K562 (cell line): ENCODE data around the gene OR8H2. TPM values are rescaled to one million over a fixed set of nuclear protein-coding genes. Genes with fewer than 3 reads are reported as not detected.
"Not testable (repeated sequence)": the region's sequence is repeated elsewhere in the genome, so short reads cannot be mapped to it uniquely, and the experiment has no call there.

Source experiments
- ATAC-seq: fragments of 200-7000 bp; cut with Tn5 transposase; 3 replicates; pipeline ENCODE4 v1.9.1; 2020; ENCODE audit warnings: moderate library complexity
- BruUV-seq: library from RNA; stranded (reverse); fragments of 400-500 nt; replicated peaks from 2 replicates; lab custom pipeline; 2021; lab: Mats Ljungman, UMichigan
- CTCF ChIA-PET: fragments of 300-600 bp; formaldehyde crosslinking; extraction: SDS; loops from one replicate; lab custom pipeline; 2021; ENCODE audit warnings: low intra/inter-chr PET ratio; lab: Yijun Ruan, JAX
- POLR2A ChIA-PET: fragments of 300-600, 350-650 bp; sonication (Branson Sonifier 250); formaldehyde crosslinking; extraction: SDS; loops from one replicate; lab custom pipeline; 2021; ENCODE audit warnings: antibody characterized with exemption, inconsistent platforms; lab: Yijun Ruan, JAX
- DNase-seq, 4 experiments: peaks; one replicate each; pipeline versions ENCODE4 v3.0.0 to v3.0.0-alpha.2; 2011 to 2018; ENCODE audit warnings: low spot score in 3 of 4, mixed read lengths in 3 of 4; ENCODE audit errors: extremely low read depth in 1 of 4
- FAIRE-seq: peaks from 2 replicates; lab custom pipeline; 2011; peaks lifted over from hg19 to GRCh38; lab: Jason Lieb, UNC
- H2AFZ ChIP-seq: 2 replicates; pipeline ENCODE4 v1.6.0; 2011; ENCODE audit warnings: low read depth, low read length, control low read depth, inconsistent platforms
- H3K27ac ChIP-seq: fragments of 200-600 bp; 3 replicates; pipeline ENCODE4 v1.8.0; 2011; ENCODE audit warnings: low read depth, mild to moderate bottlenecking, control low read depth, inconsistent platforms, low read length, moderate library complexity, mixed read lengths; ENCODE audit errors: extremely low read depth
- H3K27me3 ChIP-seq, 2 experiments: fragments of 300-600 bp in 1 of 2; 2 replicates in 1 of 2; 3 replicates in 1 of 2; pipeline versions ENCODE4 v1.6.0 to v1.8.0; 2011; ENCODE audit warnings: inconsistent platforms in 2 of 2, low read length in 2 of 2, mild to moderate bottlenecking in 1 of 2, mixed read lengths in 1 of 2, moderate library complexity in 1 of 2; ENCODE audit not compliant: control insufficient read depth in 2 of 2, insufficient read depth in 2 of 2
- H3K36me3 ChIP-seq: fragments of 300-600 bp; 3 replicates; pipeline ENCODE4 v1.8.0; 2011; ENCODE audit warnings: mild to moderate bottlenecking, low read length, inconsistent platforms; ENCODE audit not compliant: control insufficient read depth, insufficient read depth
- H3K4me1 ChIP-seq, 2 experiments: fragments of 200-600 bp in 1 of 2; replicated peaks in 1 of 2; 2 replicates in 1 of 2; 3 replicates in 1 of 2; pipeline versions ENCODE4 v1.5.1 to v1.8.0; 2011; ENCODE audit warnings: inconsistent platforms in 2 of 2, low read length in 2 of 2, mild to moderate bottlenecking in 1 of 2, mixed read lengths in 1 of 2, moderate library complexity in 1 of 2; ENCODE audit not compliant: control insufficient read depth in 2 of 2, insufficient read depth in 2 of 2
- H3K4me2 ChIP-seq: 2 replicates; pipeline ENCODE4 v1.6.1; 2011; ENCODE audit warnings: low read length, control low read depth, inconsistent platforms, mixed read lengths; ENCODE audit not compliant: insufficient read depth
- H3K4me3 ChIP-seq: fragments of 200-600 bp; sonication (generic), shearing (Covaris generic); 2 replicates; pipeline ENCODE4 v1.5.1; 2016; ENCODE audit warnings: control low read depth, inconsistent platforms
- H3K79me2 ChIP-seq: fragments of 200-600 bp; 3 replicates; pipeline ENCODE4 v1.8.0; 2011; ENCODE audit warnings: low read length, inconsistent platforms; ENCODE audit not compliant: control insufficient read depth, insufficient read depth
- H3K9ac ChIP-seq, 2 experiments: 2 replicates each; pipeline versions ENCODE4 v1.6.0 to v1.6.1; 2011; ENCODE audit warnings: low read depth in 2 of 2, low read length in 2 of 2, control low read depth in 1 of 2, inconsistent platforms in 1 of 2, mild to moderate bottlenecking in 1 of 2, mixed read lengths in 1 of 2; ENCODE audit not compliant: insufficient read depth in 1 of 2
- H3K9me1 ChIP-seq: one replicate; pipeline ENCODE4 v1.6.0; 2011; ENCODE audit warnings: inconsistent platforms, mild to moderate bottlenecking, low read length, moderate library complexity; ENCODE audit not compliant: control insufficient read depth, insufficient read depth
- H3K9me3 ChIP-seq: replicated peaks from 2 replicates; pipeline ENCODE4 v1.5.1; 2011; ENCODE audit warnings: low read depth, low read length, inconsistent platforms; ENCODE audit not compliant: control insufficient read depth, insufficient read depth
- H4K20me1 ChIP-seq: replicated peaks from 2 replicates; pipeline ENCODE4 v1.6.1; 2011; ENCODE audit warnings: low read length, inconsistent platforms, mixed read lengths; ENCODE audit not compliant: control insufficient read depth, insufficient read depth
- RBM34 ChIP-seq: fragments of 200-400 bp; formaldehyde crosslinking; IDR thresholded peaks from 2 replicates; pipeline ENCODE4 v1.6.1; 2018; ENCODE audit warnings: low read length, borderline replicate concordance; ENCODE audit not compliant: insufficient read depth
- ZNF316 ChIP-seq: fragments of 450-650 bp; IDR thresholded peaks from 2 replicates; pipeline ENCODE4 v1.6.1; 2016
- WGBS: fragments of 100-300 bp; shearing (Covaris generic); methylation state at CpG from one replicate; pipeline ENCODE4 v1.1.6; 2016; ENCODE audit warnings: low coverage, mixed read lengths; ENCODE audit not compliant: insufficient coverage; ENCODE audit errors: missing lambda C conversion rate; 5-methylcytosine and 5-hydroxymethylcytosine counted together
- in situ Hi-C: fragments of 300-500 bp; cut with MboI; formaldehyde crosslinking; loops from 4 replicates; pipeline ENCODE4 v1.15.0; 2018; ENCODE audit warnings: inconsistent platforms, mixed read lengths
- intact Hi-C: fragments of 100-400 bp; cut with micrococcal nuclease; formaldehyde crosslinking; loops from 2 replicates; pipeline ENCODE4 v1.14.2; 2022
- polyA plus RNA-seq, 8 experiments: library from polyadenylated mRNA; depleted of rRNA in 4 of 8; stranded (reverse) in 5 of 8; unstranded in 3 of 8; fragments of >200 nt; fragmentation: Nextera tagmentation in 2 of 8; fragmentation: Illumina TruSeq in 1 of 8; extraction: Ambion mirVana in 2 of 8; extraction: Trizol in 1 of 8; gene quantifications; 2 replicates each; pipeline versions ENCODE4 v1.2.1 to v1.2.3, GENCODE V29; 2011 to 2014; ENCODE audit warnings: inconsistent platforms in 1 of 8, missing spikeins in 1 of 8
- total RNA-seq, 7 experiments: library from RNA; depleted of rRNA in 6 of 7; stranded (reverse); fragments of >200 nt in 6 of 7; fragmentation: Illumina TruSeq in 2 of 7; extraction: Trizol in 2 of 7; gene quantifications; 2 replicates each; pipeline versions ENCODE4 v1.2.1 to v1.2.3, GENCODE V29; 2011 to 2021; ENCODE audit warnings: low replicate concordance in 1 of 7

OR8H2 gene
- total and polyA plus RNA-seq, 9 of the 15 experiments (the other 6 are each of a cell fraction or from before 2014, with no cell fraction given), result not detected

- no peaks in the 10 kb centered on the region for H4K20me1 ChIP-seq
- H3K9ac ChIP-seq, result no peak within 1 kb of the TSS
- H3K36me3 ChIP-seq, result no peaks in the 10 kb centered on the region
- BruUV-seq, result no TSS peak
- no peak within 1 kb of the TSS for H3K27ac ChIP-seq
- POLR2A ChIA-PET, result no interaction called here
- H3K27me3 ChIP-seq, result no peaks in the 10 kb centered on the region
- no peak for DNase-seq
- no peaks in the 10 kb centered on the region for H3K79me2 ChIP-seq
- 0 out of 2 replicates have a peak, but pooled peaks cover 2% of the 10 kb centered on the region for H3K9me3 ChIP-seq
- intact Hi-C loops (no loop called here), in situ Hi-C loops (no loop called here)
- no peaks in the 10 kb centered on the region for H3K4me1 ChIP-seq
- CTCF ChIA-PET, result no interaction called here
- no peaks in the 10 kb centered on the region for H3K9me1 ChIP-seq
- ATAC-seq, result no peak
- FAIRE-seq, result no peak
- TF ChIP-seq RBM34, result no peak
- TF ChIP-seq ZNF316, result peak; percentile 47; the same call in 1 of the 2 replicates
- H3K4me3 ChIP-seq, result no peak within 1 kb of the TSS
- no peak within 1 kb of the TSS for H2AFZ ChIP-seq
- H3K4me2 ChIP-seq, result no peak within 1 kb of the TSS
These were observed 36.7 kb downstream of the OR8H2 start, which contains the start of gene OR8J3 for GRCh38 chr11:56140151-56140661. Gene OR8J3, minus strand, starts transcription at chr11:56140201. Its CDS starts 2,483 bp downstream, at chr11:56137718.

GRCh38 chr11:56143681-56144080, 40.2 kb downstream of the OR8H2 start:
- H3K4me2 ChIP-seq, DNase-seq, POLR2A ChIA-PET, H3K27ac ChIP-seq, H3K4me1 ChIP-seq, H3K4me3 ChIP-seq, H2AFZ ChIP-seq, ATAC-seq, H4K20me1 ChIP-seq, H3K27me3 ChIP-seq, FAIRE-seq, H3K9me3 ChIP-seq, H3K36me3 ChIP-seq, in situ Hi-C loops, H3K9ac ChIP-seq, CTCF ChIA-PET, H3K9me1 ChIP-seq, BruUV-seq, intact Hi-C loops, H3K79me2 ChIP-seq: not testable (repeated sequence)
- WGBS, result 0% methylated on average over 4 of the region's 30 CpGs
